ENCODE measurements around the gene NAA11.

Gene NAA11

DNA sequence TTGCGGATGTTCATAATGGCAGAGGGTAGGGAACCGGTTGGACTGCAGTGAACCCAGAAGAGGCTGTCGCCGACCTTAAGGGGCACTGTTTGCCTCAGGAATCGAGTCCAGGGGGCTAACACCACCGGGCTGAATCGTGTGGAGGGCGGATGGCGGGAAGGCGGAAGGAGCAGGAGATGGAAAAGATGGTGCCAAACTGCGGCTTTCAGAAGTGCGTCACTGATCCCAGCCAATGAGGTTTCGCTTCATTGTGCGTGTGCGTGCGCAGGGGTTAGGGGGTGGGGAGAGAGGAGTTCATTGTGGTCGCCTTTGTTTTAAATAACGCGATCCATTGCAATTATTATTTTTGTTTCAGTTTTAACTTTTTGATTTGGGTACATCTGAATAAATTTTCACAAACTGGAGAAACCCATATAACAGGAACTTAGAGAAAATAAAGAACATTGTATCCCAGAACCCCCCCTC lies at the start of gene NAA11:
Gene NAA11 (minus strand): TSS at position 198 of the 465 bp plus-strand sequence. CDS start 184 bp downstream, at position 14.
- no peak for DNase-seq (ENCODE audit: extremely low read depth in 1 of 2, low read depth in 1 of 2)

DNA sequence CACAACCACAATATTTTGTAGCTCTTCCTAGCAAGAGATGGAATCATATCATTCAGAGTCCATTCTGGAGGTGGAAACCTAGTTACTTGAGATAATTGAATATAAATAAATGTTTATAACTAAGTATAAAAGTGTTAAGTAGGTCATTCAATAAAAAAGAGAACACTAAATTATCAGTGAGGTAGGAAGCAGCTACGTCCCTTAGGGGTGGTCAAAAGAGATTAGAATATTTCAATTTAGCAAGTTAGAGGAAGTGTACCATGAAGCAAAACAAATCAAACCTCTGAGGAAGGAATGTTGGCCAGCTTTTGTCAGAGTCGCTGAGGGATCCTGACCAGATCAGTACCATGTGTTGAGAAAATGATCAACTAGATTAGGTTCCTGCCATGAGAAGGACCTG lies 44.2 kb upstream of the NAA11 start:
- no peak for DNase-seq (ENCODE audit: extremely low read depth in 1 of 2, low read depth in 1 of 2)

DNA sequence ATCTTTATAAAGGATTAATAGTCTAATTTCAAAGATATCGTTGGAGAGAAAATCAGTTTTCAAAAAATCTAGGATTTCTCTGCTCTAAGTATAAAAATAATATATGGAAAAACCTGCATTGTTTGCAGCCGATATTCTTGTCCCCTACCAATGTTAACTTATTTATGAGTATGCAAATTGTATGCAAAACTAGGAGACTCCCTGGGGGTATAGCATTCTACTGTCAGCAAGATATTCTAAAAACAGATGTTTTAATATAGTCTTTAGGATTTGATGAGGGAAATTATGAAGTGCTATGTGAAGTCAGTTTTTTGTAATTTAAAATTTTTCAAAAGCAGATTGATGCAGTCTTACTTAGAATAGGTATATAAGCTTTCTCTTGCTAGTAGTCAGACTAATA lies 41.2 kb upstream of the NAA11 start:
- DNase-seq (ENCODE audit: extremely low read depth in 1 of 2, low read depth in 1 of 2) = no peak

DNA sequence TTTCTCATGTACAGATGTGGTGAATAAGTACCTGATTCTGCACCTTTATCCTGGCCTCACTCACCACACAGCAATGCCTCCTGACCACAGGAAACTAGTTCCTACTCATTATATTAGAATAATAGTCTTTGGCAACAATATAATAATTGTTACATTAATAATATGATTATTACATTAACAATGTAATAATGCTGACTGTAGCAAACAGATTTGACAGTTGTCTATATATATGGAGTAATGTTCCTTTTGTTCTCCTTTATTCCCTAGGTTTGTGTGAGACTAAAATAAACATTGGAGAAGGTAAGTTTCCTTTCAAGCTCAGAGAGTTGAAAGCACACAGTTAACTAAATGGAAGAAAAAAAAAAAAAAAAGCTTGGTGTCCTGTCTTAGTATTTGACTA lies 40.6 kb upstream of the NAA11 start:
- DNase-seq (ENCODE audit: extremely low read depth in 1 of 2, low read depth in 1 of 2) = no peak

DNA sequence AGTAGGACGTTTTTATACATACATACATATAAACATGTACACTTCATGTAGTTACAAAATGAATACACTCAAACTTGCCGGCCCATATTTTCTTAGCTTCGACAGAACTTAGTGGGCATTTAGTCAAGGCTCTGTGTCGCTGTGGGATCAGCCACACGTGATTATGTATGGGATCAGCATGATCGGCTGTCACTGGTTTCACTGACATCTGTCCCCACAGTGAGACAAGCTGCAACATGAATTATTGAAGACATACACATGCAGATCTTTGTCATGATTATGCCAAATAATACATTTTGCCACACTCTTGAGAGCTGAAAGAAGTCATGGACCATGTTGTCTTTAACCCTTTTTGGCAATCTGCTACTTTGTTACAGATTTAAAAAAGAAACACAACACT lies 38.2 kb upstream of the NAA11 start:
- no peak for DNase-seq (ENCODE audit: extremely low read depth in 1 of 2, low read depth in 1 of 2)

DNA sequence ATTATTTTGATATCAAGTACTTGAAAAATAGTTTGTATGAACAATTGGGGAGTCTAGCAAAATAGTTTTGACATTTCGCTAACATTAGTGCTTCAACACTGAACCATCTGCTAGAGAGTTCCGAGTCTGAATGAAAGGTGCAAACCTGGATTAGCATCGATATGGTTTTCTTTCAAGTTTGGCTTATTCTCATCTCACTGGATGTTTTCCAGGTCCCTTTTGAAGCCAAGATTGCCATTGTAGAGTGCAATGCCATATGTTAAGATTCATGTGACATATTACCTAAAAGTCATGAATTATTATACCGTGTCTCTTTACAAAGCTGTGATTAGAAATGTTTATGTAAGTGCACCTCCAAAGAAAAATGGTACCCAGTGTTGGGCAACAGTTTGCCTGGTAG lies 36.8 kb upstream of the NAA11 start:
- DNase-seq (ENCODE audit: extremely low read depth in 1 of 2, low read depth in 1 of 2) = no peak

DNA sequence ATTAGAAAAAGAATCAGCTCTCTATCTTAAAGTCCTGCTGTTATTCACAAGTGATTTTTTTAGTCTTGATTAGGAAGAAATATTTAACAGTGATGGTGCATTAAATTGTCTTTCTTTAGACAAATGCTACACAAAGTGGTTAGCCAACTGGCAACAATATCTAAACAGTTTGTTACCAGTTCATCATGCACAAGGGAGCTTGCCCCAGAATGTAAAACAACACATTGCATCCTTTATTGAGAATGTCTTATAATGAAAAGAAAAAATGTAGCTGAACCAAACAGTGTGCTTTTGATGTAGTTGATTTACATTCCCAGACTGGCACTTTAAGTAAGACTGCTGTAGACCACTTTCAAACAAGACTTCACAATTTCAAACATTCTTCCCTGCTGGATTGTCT lies 34.1 kb upstream of the NAA11 start:
- DNase-seq (ENCODE audit: extremely low read depth in 1 of 2, low read depth in 1 of 2) = no peak

DNA sequence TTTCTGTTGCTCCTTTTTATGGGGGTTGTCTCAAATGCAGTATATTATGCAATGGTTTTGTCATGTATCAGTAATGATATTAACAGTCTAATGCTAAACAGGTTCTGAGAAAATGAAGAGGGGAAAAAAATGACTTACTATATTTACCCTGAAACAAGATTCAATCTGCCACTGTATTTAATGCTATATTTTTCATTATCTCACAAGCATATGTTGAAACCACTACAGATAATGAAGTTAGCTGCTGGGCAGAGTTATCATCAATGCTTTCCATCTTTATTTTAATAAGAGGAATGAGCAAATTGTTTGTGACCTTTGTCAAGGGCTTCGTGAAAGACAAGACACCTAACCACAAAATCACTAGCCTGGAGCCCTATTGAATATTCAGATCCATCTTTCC lies 32.6 kb upstream of the NAA11 start:
- no peak for DNase-seq (ENCODE audit: extremely low read depth in 1 of 2, low read depth in 1 of 2)

DNA sequence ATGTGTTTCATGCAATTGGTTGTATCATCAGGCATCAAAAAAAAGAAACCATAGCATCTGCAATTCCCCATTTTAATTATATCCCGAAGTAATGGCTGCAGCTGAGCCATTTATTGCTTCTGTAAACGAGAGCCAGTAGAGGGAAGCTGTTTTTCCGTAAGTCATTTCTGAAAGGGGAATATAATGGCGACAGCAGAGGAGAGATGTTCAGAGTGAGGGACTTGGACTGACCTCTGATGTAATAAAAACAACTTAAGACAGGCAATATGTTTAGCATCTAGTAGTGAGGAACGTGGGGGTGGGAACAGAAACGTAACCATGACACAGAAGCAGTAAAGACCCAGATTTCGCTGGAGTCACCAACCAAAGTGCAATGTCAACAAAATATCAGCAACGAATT lies 31.5 kb upstream of the NAA11 start:
- no peak for DNase-seq (ENCODE audit: extremely low read depth in 1 of 2, low read depth in 1 of 2)

DNA sequence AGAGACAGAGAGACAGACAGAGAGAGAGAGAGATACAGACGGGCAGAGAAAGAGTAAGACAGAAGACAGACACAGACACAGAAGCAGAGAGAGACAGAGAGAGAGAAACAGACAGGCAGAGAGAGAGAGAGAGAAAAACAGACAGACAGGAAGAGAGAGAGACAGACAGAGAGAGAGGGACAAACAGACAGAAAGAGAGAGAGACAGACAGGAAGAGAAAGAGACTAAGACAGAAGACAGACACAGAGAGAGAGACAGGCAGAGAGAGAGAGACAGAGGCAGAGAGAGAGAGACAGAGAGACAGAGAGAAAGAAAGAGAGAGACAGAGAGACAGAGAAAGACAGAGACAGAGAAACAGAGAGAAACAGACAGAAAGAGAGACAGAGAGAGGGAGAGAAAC lies 27.2 kb upstream of the NAA11 start:
- no peak for DNase-seq (ENCODE audit: extremely low read depth in 1 of 2, low read depth in 1 of 2)

DNA sequence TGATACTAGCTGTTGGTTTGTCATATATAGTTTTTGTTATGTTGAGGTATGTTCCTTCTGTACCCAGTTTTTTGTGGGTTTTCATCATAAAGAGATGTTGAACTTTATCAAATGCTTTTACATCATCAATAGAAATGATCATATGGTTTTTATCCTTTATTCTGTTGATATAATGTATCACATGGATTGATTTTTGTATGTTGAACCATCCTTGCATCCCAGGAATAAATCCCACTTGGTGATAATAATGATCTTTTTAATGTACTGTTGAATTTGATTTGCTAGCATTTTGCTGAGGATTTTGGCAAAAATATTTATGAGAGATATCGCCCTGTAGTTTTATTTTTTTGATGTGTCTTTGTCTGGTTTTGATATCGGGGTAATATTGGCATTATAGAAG lies 22.5 kb upstream of the NAA11 start:
- no peak for DNase-seq (ENCODE audit: extremely low read depth in 1 of 2, low read depth in 1 of 2)

DNA sequence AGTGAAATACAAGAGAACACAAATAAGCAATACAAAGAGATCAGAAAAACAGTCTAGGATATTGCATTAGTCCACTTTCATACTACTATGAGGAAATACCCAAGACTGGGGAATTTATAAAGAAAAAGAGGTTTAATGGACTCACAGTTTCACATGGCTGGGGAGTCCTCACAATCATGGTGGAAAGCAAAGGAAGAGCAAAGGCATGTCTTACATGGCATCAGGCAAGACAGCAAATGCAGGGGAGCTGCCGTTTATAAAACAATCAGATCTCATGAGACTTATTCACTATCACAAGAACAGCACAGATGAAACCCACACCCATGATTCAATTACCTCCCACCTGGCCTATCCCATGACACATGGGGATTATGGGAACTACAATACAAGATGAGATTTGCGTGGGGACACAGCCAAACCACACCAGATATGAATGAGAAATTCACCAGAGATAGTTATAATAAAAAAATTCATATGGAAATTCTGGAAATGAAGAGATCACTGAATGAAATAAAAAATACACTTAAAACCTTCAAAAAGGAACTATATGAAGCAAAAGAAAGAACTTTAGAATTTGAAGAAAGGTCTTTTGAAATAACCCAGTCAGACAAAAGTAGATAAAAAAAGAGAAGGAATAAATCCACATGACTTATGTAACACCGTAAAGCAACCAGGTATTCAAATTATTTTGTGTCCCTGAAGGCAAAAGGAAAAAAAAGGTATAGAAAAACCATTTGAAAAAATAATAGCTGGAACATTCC lies 16.2 kb upstream of the NAA11 start:
- no peak for DNase-seq (ENCODE audit: extremely low read depth in 1 of 2, low read depth in 1 of 2)

DNA sequence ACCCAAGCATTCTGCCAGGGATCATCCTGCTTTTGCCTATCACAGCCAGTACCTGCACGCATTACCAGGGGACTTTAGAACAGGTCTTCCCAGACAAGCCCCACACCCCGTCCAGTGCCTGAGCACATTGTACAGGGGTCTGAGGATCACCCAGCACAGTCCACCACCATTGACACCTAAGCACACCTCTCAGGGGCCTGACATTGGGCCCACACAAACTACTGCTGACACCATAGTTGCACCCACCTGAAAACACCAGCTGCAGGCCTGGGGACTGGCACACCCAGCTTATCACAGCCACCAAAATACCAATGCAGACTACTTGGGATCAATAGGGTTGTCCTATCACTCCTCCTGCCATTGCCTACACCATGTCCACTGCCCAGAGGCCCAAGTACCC lies 14.7 kb upstream of the NAA11 start:
- DNase-seq (ENCODE audit: extremely low read depth in 1 of 2, low read depth in 1 of 2) = no peak

DNA sequence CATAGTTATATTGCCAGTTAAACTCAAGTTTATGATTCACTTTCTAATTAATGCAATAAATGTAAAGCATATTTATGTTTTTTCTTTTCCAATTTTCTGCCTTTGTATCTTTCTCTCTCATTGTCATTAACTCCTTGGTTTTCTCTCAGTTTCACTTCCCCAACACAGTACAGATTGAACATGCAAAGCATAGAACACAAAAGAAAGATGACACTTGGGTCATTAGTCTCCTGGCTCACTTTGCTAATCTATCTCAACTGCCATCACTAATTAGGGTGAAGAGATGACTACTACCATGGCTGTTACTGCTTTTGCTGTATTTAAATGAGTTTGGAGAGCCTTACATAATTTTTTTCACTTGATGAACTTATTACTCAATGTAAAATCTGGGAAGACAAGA lies 12.3 kb upstream of the NAA11 start:
- no peak for DNase-seq (ENCODE audit: extremely low read depth in 1 of 2, low read depth in 1 of 2)

DNA sequence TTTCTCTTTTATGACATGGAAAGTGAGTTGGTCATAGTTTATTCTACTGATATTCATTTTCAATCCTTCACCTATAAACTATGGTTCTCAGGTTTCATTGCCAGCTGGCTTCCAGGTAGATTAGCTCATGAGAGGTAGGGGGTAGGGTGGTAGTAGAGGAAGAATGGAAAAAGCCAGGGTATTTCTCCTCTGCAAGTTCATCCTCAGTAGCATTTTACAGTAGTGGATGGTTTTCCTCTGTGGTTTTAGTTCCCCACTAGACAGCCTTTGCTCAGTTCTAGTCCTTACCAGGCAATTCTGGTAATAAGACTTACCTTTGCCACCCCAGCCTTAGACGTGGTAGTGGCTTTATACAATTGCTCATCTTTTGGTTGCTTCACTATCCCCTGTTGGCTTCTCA lies 8.9 kb upstream of the NAA11 start:
- DNase-seq (ENCODE audit: extremely low read depth in 1 of 2, low read depth in 1 of 2) = no peak

DNA sequence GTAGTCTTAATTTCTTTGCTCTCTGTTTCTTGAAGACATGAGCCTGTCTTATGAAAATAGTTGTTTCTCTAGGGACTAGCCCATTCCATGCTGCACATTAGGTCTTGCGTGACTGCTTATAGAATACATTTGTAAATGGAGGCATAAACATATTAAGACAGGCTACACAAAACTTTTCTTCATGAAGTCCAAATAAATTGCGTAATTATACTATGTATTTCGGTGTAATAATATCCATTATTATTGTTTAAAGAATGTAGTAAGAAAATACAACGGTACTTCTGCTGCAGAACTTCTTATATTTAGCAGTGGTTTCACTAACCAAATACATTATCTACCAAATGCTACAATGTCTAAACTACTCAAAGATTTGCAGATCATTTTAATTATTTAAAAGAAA lies 8.5 kb upstream of the NAA11 start:
- no peak for DNase-seq (ENCODE audit: extremely low read depth in 1 of 2, low read depth in 1 of 2)

DNA sequence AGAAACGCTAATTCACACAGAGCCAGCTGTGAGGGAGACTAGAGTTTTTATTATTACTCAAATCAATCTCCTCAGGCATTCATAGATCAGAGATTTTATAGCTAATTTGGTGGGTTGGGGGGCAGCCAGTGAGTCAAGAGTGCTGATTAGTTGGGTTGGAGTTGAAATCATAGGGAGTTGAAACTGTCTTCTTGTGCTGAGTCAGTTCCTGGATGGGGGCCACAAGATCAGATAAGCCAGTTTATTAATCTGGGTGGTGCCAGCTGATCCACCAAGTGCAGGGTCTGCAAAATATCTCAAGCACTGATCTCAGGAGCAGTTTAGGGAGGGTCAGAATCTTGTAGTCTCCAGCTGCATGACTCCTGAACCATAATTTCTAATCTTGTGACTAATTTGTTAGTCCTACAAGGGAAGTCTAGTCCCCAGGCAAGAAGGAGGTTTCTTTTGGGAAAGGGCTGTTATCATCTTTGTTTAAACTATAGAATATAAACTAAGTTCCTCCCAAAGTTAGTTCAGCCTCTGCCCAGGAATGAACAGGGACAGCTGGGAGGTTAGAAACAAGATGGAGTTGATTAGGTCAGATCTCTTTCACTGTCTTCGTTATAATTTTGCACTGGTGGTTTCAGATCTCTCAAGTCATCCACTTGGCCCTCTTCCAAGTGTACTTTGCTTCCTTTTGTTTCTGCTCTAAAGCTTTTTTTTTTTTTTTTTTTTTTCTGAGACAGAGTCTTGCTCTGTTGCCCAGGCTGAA lies 5.4 kb upstream of the NAA11 start:
- DNase-seq (ENCODE audit: extremely low read depth in 1 of 2, low read depth in 1 of 2) = no peak

DNA sequence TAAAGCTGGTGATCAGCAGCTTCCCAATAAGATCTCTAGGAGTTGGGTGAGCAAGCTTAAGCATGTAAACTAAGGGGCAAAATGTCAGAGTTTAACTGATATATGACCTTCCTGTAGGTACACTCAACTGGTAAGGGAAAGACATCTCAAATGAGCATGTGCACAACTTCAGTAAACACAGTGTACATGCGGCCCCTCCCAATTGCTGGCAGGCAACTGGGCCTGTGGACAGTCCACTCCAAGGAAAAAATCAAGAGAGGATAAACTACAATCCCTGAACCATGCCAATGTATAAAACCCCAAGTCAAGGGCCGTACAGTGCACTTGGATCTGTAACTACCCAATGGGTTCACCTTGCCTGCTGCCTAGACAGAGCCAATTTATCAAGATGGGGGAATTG lies 4.9 kb upstream of the NAA11 start:
- no peak for DNase-seq (ENCODE audit: extremely low read depth in 1 of 2, low read depth in 1 of 2)

DNA sequence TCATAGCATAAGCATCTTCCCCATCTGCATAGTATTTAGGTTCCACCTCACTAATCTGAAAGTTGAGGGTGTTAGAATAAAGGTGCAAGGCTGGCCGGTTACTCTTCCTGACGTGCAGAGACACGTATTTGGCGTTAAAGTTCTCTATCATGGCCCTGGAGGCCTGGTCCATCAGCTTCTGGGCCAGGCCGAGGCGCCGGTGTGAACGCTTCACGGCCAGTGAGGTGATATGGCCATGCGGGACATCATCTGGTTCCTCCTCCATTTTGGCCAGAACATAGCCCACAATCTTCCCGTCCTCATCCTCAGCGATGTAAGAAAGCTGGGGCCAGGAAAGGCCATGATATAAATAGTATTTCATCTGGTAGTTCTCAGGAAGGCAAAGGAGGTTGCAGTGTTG lies 425 bp downstream of the NAA11 start:
- DNase-seq (ENCODE audit: extremely low read depth in 1 of 2, low read depth in 1 of 2) = no peak

DNA sequence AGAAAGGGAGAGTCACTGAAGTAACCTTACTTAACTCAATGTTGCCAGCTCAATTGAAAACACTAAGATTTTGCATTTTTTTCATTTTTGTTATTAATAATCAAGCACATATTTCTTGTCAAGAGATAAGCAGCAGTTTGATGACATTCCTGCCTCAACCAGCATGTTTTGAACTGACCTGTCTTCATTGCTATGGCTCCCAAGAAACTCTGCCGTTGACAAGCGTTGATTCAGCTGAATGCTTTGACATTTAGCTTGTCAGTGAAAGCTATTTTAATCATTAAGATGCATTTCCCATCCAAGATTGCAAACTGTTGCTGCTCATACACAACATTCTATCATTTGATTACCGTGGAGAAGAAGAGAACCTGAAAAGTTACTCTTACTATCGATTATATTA lies 5.9 kb downstream of the NAA11 start:
- no peak for DNase-seq (ENCODE audit: extremely low read depth in 1 of 2, low read depth in 1 of 2)

DNA sequence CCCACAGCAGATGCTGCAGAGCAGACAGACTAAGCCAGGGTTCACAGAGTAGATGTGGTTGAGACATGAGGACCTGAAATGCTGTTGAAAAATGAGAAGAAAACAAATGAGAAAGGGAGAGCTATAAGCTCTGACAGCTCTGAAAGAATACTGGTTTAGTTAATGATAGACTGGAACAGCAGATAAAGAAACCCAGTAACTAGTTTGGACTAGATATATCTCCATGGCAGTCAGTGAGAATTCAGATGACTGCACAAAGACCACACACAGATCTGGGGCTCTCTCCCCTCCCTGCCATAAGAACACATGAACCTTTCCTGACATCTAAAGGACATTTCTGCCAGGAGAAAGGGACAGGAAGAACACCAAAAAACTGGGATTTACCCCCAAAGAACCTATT lies 8.2 kb downstream of the NAA11 start:
- DNase-seq (ENCODE audit: extremely low read depth in 1 of 2, low read depth in 1 of 2) = no peak

DNA sequence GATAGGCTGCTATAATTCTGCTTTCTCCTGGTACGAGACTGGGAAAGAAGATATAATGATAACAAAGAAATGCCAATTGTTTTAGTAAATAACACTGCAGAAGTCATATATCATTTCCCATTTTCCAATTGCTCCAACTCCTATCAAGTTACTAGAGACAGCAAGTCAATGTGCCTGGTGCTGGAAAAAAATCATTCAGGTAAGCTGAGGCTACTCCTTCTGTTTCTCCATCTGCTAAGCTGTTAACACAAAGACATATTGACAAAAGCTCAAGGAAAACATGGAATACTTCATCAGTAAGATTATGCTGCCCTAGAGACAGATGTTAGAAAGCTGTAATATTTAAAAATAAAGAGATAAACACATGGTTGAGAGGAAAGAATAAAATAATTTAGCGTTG lies 10.0 kb downstream of the NAA11 start:
- no peak for DNase-seq (ENCODE audit: extremely low read depth in 1 of 2, low read depth in 1 of 2)

DNA sequence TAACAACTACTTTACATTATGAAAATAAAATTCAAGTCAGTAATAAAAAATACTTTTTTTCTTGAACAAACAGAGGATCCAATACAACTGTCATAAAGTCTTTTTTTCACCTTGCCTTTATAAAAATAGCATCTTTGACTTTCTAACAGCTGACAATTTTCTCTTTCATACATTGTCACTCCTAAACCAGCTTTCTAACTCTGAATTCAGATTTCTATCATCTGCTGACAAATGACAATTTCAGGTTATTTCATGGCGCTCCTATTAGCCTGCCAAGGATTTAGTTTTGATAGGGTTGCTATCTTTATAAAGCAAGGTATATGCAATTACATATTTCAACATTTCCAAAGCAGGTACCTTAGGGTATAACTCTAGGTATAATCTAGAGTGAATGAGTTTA lies 14.6 kb downstream of the NAA11 start:
- no peak for DNase-seq (ENCODE audit: extremely low read depth in 1 of 2, low read depth in 1 of 2)
